ENCODE results near the gene CENPM. TPM values are rescaled to one million over a fixed set of nuclear protein-coding genes. Genes with fewer than 3 reads are reported as not detected.

The CENPM gene
- total and polyA plus RNA-seq, 10 of the 15 experiments (the other 5 are each of a cell fraction or from before 2014, with no cell fraction given): 36.7 to 212 (median 74.7) TPM

GRCh38 chr22:41902016-41902415 is 44.9 kb downstream of the CENPM start:
- no peak overlapping the region for H3K27ac ChIP-seq (ENCODE audit: control insufficient read depth, insufficient read depth)
- peaks cover 45 to 56% of the 10 kb centered on the region in 2 experiments; a peak in 3 of 4 replicates for H3K36me3 ChIP-seq (ENCODE audit: control insufficient read depth in 2 of 2, insufficient read depth in 2 of 2, low read length in 1 of 2)
- no peaks in the 10 kb centered on the region for H3K4me1 ChIP-seq (ENCODE audit: control insufficient read depth, insufficient read depth, low read length)
- ATAC-seq (no peak), FAIRE-seq (no peak), DNase-seq (ENCODE audit: low read depth, low spot score) (no peak)
- H2AFZ ChIP-seq (ENCODE audit: control insufficient read depth, low read depth, low read length): no peak overlapping the region
- no peaks in the 10 kb centered on the region for H4K20me1 ChIP-seq (ENCODE audit: control insufficient read depth, insufficient read depth)
- 97% methylated on average over 7 of the region's 7 CpGs for WGBS (ENCODE audit: insufficient coverage, insufficient replicate concordance, low lambda C conversion rate, missing lambda C conversion rate)
- POLR2A ChIA-PET: no interaction called here
- CTCF ChIA-PET: interaction anchor here (1.4 to 1.8 kb wide), 2 partner anchors 155 to 205 kb away, joined by 6 to 8 read pairs; no protein-coding TSS in a partner anchor
- H3K4me2 ChIP-seq (ENCODE audit: control insufficient read depth, insufficient read depth): no peak overlapping the region
- SMC1A ChIA-PET (ENCODE audit: uncharacterized antibody, unreplicated experiment): interaction anchor here (1.1 kb wide), 1 partner anchor 38 kb away, joined by 5 read pairs; no protein-coding TSS in a partner anchor
- H3K27me3 ChIP-seq (replicated peaks in 1 of 2; ENCODE audit: control insufficient read depth in 2 of 2, insufficient read depth in 2 of 2, low read length in 1 of 2): no peaks in the 10 kb centered on the region
- H3K79me2 ChIP-seq (ENCODE audit: control insufficient read depth, insufficient read depth, low read length): no peaks in the 10 kb centered on the region
- H3K9ac ChIP-seq (ENCODE audit: control insufficient read depth, insufficient read depth, low read length): no peak overlapping the region
- intact Hi-C loops (cut with micrococcal nuclease; ENCODE audit: unreplicated experiment) (no loop called here), in situ Hi-C loops (cut with MboI) (no loop called here)
- H3K4me3 ChIP-seq: no peak overlapping the region
- no peaks in the 10 kb centered on the region for H3K9me3 ChIP-seq (replicated peaks; ENCODE audit: control insufficient read depth, insufficient read depth, low read length)
- BruUV-seq (replicated peaks): TSS peak; percentile 3
- TF ChIP-seq HDAC2 (IDR thresholded peaks at IDR 0.05) (no peak), RB1 (IDR thresholded peaks at IDR 0.05; ENCODE audit: borderline replicate concordance) (no peak), SMC3 (IDR thresholded peaks at IDR 0.05; ENCODE audit: borderline replicate concordance, low read length) (no peak), FOXM1 (IDR thresholded peaks at IDR 0.05; ENCODE audit: low read depth, low read length) (no peak), POLR2A (IDR thresholded peaks at IDR 0.05; ENCODE audit: low read depth, low read length) (peak; percentile 55), MTA3 (IDR thresholded peaks at IDR 0.05; ENCODE audit: borderline replicate concordance, low read length) (no peak), CBX3 (IDR thresholded peaks at IDR 0.05; ENCODE audit: borderline replicate concordance, low read depth) (no peak), RFX5 (IDR thresholded peaks at IDR 0.05; ENCODE audit: low read depth, low read length) (no peak)
- RAD21 ChIA-PET (ENCODE audit: unreplicated experiment): no interaction called here

GRCh38 chr22:41900652-41901312 is 46.2 kb downstream of the CENPM start:
- Histone ChIP-seq H4K20me1 (ENCODE audit: control insufficient read depth, insufficient read depth) (no peaks in the 10 kb centered on the region), H3K4me2 (ENCODE audit: control insufficient read depth, insufficient read depth) (no peak overlapping the region), H3K9ac (ENCODE audit: control insufficient read depth, insufficient read depth, low read length) (no peak overlapping the region), H3K9me3 (replicated peaks; ENCODE audit: control insufficient read depth, insufficient read depth, low read length) (no peaks in the 10 kb centered on the region), H3K27ac (ENCODE audit: control insufficient read depth, insufficient read depth) (no peak overlapping the region), H3K36me3 (ENCODE audit: control insufficient read depth in 2 of 2, insufficient read depth in 2 of 2, low read length in 1 of 2) (peaks cover 50 to 60% of the 10 kb centered on the region in 2 experiments; a peak in 3 of 4 replicates), H3K4me1 (ENCODE audit: control insufficient read depth, insufficient read depth, low read length) (no peaks in the 10 kb centered on the region), H3K79me2 (ENCODE audit: control insufficient read depth, insufficient read depth, low read length) (no peaks in the 10 kb centered on the region), H2AFZ (ENCODE audit: control insufficient read depth, low read depth, low read length) (no peak overlapping the region), H3K4me3 (no peak overlapping the region), H3K27me3 (replicated peaks in 1 of 2; ENCODE audit: control insufficient read depth in 2 of 2, insufficient read depth in 2 of 2, low read length in 1 of 2) (no peaks in the 10 kb centered on the region)
- intact Hi-C loops (cut with micrococcal nuclease; ENCODE audit: unreplicated experiment) (no loop called here), in situ Hi-C loops (cut with MboI) (no loop called here)
- TF ChIP-seq POLR2A (IDR thresholded peaks at IDR 0.05; ENCODE audit: low read depth, low read length): 0 out of 2 replicates have a peak, but pooled peaks have one; percentile 21
- no peak for TF ChIP-seq SKIL (IDR thresholded peaks at IDR 0.05; ENCODE audit: low read depth, poor library complexity, severe bottlenecking)
- TF ChIP-seq E2F4 (IDR thresholded peaks at IDR 0.05; ENCODE audit: low read depth, low read length): no peak
- DNase-seq (ENCODE audit: low read depth, low spot score) (no peak), ATAC-seq (no peak), FAIRE-seq (no peak)
- BruUV-seq (replicated peaks): no TSS peak
- CTCF ChIA-PET: interaction anchor here (0.6 to 1.4 kb wide), 2 partner anchors 154 to 254 kb away, joined by 3 to 6 read pairs; no protein-coding TSS in a partner anchor
- WGBS (ENCODE audit: insufficient coverage, insufficient replicate concordance, low lambda C conversion rate, missing lambda C conversion rate): 98% methylated on average over 8 of the region's 8 CpGs
- POLR2A ChIA-PET: no interaction called here
- RAD21 ChIA-PET (ENCODE audit: unreplicated experiment): no interaction called here
- SMC1A ChIA-PET (ENCODE audit: uncharacterized antibody, unreplicated experiment): interaction anchor here (0.7 to 1.1 kb wide), 3 partner anchors 38 to 204 kb away, joined by 3 to 5 read pairs (median 3); no protein-coding TSS in a partner anchor

Data from GM12878 (cell line).